Measurements from ENCODE around the gene PDE6H.

The PDE6H gene

GRCh38 chr12:15001733-15002382, 29.0 kb downstream of the PDE6H start:
- DNase-seq (ENCODE audit: low read depth in 2 of 2), result no peak

- no peak for DNase-seq (ENCODE audit: low read depth in 2 of 2)
These were observed 31.6 kb downstream of the PDE6H start for GRCh38 chr12:15004421-15004820.

- DNase-seq (ENCODE audit: low read depth in 2 of 2), result no peak
These were observed 32.2 kb downstream of the PDE6H start for GRCh38 chr12:15005064-15005463.

GRCh38 chr12:15007551-15007950, 34.7 kb downstream of the PDE6H start:
- DNase-seq (ENCODE audit: low read depth in 2 of 2), result no peak

GRCh38 chr12:15011162-15011561, 38.3 kb downstream of the PDE6H start:
- DNase-seq (ENCODE audit: low read depth in 2 of 2), result no peak

GRCh38 chr12:15013634-15014179, 40.9 kb downstream of the PDE6H start:
- DNase-seq (ENCODE audit: low read depth in 2 of 2), result no peak

- DNase-seq (ENCODE audit: low read depth in 2 of 2), result no peak
These were observed 41.9 kb downstream of the PDE6H start for GRCh38 chr12:15014708-15015107.

- DNase-seq (ENCODE audit: low read depth in 2 of 2), result no peak
These were observed 42.3 kb downstream of the PDE6H start for GRCh38 chr12:15015121-15015520.

- DNase-seq (ENCODE audit: low read depth in 2 of 2), result no peak
These were observed 47.3 kb downstream of the PDE6H start for GRCh38 chr12:15020156-15020555.

Data from fibroblast of skin of left biceps (primary cell).